ENCODE measurements around the gene SCPEP1. TPM values are rescaled to one million over a fixed set of nuclear protein-coding genes. Genes with fewer than 3 reads are reported as not detected.

SCPEP1 gene
- polyA plus RNA-seq, 1 donor from 2014 or later, result 2.6 TPM

GRCh38 chr17:57004944-57005579 is 27.1 kb downstream of the SCPEP1 start:
- no peak overlapping the region for H2AFZ ChIP-seq (ENCODE audit: low read depth, low read length)
- no peaks in the 10 kb centered on the region for H3K9me3 ChIP-seq (ENCODE audit: low read length)
- no peak overlapping the region for H3K27ac ChIP-seq (ENCODE audit: low read length)
- H4K20me1 ChIP-seq (ENCODE audit: insufficient read depth), result no peaks in the 10 kb centered on the region
- H3K27me3 ChIP-seq (ENCODE audit: insufficient read depth, low read depth, low read length), result no peaks in the 10 kb centered on the region
- H3K36me3 ChIP-seq (ENCODE audit: insufficient read depth, low read length), result no peaks in the 10 kb centered on the region
- H3K4me2 ChIP-seq (ENCODE audit: low read length), result no peak overlapping the region
- TF ChIP-seq EZH2 (IDR thresholded peaks at IDR 0.05; ENCODE audit: borderline replicate concordance, insufficient read depth, low read length, poor library complexity, severe bottlenecking), result no peak
- TF ChIP-seq EP300 (conservative IDR thresholded peaks at IDR 0.05; ENCODE audit: poor library complexity, severe bottlenecking), result no peak
- TF ChIP-seq REST (IDR thresholded peaks at IDR 0.05; ENCODE audit: borderline replicate concordance), result no peak
- TF ChIP-seq MXI1 (conservative IDR thresholded peaks at IDR 0.05; ENCODE audit: poor library complexity, severe bottlenecking), result no peak
- H3K4me3 ChIP-seq (ENCODE audit: low read length), result no peak overlapping the region
- H3K9me2 ChIP-seq (ENCODE audit: insufficient read depth, low read length), result no peaks in the 10 kb centered on the region
- no peaks in the 10 kb centered on the region for H3K79me2 ChIP-seq (replicated peaks; ENCODE audit: insufficient read depth, low read length)
- H3K9ac ChIP-seq (ENCODE audit: low read length), result no peak overlapping the region
- H3F3A ChIP-seq (ENCODE audit: insufficient read depth, low read length, poor library complexity, severe bottlenecking), result no peaks in the 10 kb centered on the region

GRCh38 chr17:57006040-57006439 is 28.1 kb downstream of the SCPEP1 start:
- Histone ChIP-seq H3K27ac (ENCODE audit: low read length) (no peak overlapping the region), H3K36me3 (ENCODE audit: insufficient read depth, low read length) (no peaks in the 10 kb centered on the region), H4K20me1 (ENCODE audit: insufficient read depth) (no peaks in the 10 kb centered on the region), H3K4me2 (ENCODE audit: low read length) (no peak overlapping the region), H2AFZ (ENCODE audit: low read depth, low read length) (no peak overlapping the region), H3K9me2 (ENCODE audit: insufficient read depth, low read length) (no peaks in the 10 kb centered on the region), H3K9me3 (ENCODE audit: low read length) (no peaks in the 10 kb centered on the region), H3K4me3 (ENCODE audit: low read length) (no peak overlapping the region), H3K79me2 (replicated peaks; ENCODE audit: insufficient read depth, low read length) (no peaks in the 10 kb centered on the region), H3K9ac (ENCODE audit: low read length) (no peak overlapping the region), H3F3A (ENCODE audit: insufficient read depth, low read length, poor library complexity, severe bottlenecking) (no peaks in the 10 kb centered on the region), H3K27me3 (ENCODE audit: insufficient read depth, low read depth, low read length) (no peaks in the 10 kb centered on the region)
- TF ChIP-seq RAD21 (conservative IDR thresholded peaks at IDR 0.05) (no peak), TAF1 (IDR thresholded peaks at IDR 0.05; ENCODE audit: low read depth) (no peak), MXI1 (conservative IDR thresholded peaks at IDR 0.05; ENCODE audit: poor library complexity, severe bottlenecking) (no peak), REST (IDR thresholded peaks at IDR 0.05; ENCODE audit: borderline replicate concordance) (no peak), POLR2AphosphoS5 (IDR thresholded peaks at IDR 0.05) (no peak), SMC3 (conservative IDR thresholded peaks at IDR 0.05; ENCODE audit: poor library complexity) (no peak), EP300 (conservative IDR thresholded peaks at IDR 0.05; ENCODE audit: poor library complexity, severe bottlenecking) (no peak), CTCF (IDR thresholded peaks at IDR 0.05; ENCODE audit: poor library complexity, severe bottlenecking) (no peak), EZH2 (IDR thresholded peaks at IDR 0.05; ENCODE audit: borderline replicate concordance, insufficient read depth, low read length, poor library complexity, severe bottlenecking) (no peak)
